Measurements from ENCODE around the gene MAGI3.

DNA sequence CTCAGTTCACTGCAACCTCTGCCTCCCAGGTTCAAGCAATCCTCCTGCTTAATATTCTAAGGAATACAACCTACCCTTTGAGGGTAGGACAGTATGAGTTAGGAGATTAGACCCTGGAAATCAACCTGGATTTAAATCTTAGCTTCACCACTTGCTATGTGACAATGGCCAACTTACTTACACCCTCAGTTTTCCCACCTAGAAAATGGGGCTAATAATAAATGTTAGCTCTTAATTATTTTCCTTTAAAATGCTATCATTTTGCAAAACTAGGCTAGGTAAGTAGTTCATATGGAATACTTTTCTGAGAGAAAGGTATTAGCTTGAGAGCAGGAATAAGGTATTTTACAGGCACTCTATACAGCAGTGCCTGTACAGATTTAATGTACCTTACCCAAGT lies 258.2 kb downstream of the MAGI3 start:
- TF ChIP-seq ZNF184 (tag by site-specific recombination; IDR thresholded peaks at IDR 0.05) (no peak), MYNN (tag by site-specific recombination; IDR thresholded peaks at IDR 0.05; ENCODE audit: borderline replicate concordance) (no peak), ZNF221 (tag by site-specific recombination; IDR thresholded peaks at IDR 0.05; ENCODE audit: borderline replicate concordance) (no peak), ZNF140 (tag by site-specific recombination; IDR thresholded peaks at IDR 0.05) (no peak), YY1 (tag by site-specific recombination; IDR thresholded peaks at IDR 0.05) (no peak)
- TF ChIP-seq, protein P1, sequence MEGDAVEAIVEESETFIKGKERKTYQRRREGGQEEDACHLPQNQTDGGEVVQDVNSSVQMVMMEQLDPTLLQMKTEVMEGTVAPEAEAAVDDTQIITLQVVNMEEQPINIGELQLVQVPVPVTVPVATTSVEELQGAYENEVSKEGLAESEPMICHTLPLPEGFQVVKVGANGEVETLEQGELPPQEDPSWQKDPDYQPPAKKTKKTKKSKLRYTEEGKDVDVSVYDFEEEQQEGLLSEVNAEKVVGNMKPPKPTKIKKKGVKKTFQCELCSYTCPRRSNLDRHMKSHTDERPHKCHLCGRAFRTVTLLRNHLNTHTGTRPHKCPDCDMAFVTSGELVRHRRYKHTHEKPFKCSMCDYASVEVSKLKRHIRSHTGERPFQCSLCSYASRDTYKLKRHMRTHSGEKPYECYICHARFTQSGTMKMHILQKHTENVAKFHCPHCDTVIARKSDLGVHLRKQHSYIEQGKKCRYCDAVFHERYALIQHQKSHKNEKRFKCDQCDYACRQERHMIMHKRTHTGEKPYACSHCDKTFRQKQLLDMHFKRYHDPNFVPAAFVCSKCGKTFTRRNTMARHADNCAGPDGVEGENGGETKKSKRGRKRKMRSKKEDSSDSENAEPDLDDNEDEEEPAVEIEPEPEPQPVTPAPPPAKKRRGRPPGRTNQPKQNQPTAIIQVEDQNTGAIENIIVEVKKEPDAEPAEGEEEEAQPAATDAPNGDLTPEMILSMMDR (tag by site-specific recombination; IDR thresholded peaks at IDR 0.05) = no peak
